HG03558 (cell line): Measurements from ENCODE around the gene KRT34.
"Not testable (repeated sequence)": the region's sequence is repeated elsewhere in the genome, so short reads cannot be mapped to it uniquely, and the experiment has no call there.

Experiments used
- ATAC-seq: cut with Tn5 transposase; IDR thresholded peaks from one replicate; pipeline ENCODE4 v1.9.1; 2021; ENCODE audit warnings: moderate number of reproducible peaks; ENCODE audit not compliant: unreplicated experiment; ENCODE audit errors: extremely low read depth

The KRT34 gene

GRCh38 chr17:41406205-41406604 is 24.1 kb upstream of the KRT34 start:
- ATAC-seq: no peak

DNA sequence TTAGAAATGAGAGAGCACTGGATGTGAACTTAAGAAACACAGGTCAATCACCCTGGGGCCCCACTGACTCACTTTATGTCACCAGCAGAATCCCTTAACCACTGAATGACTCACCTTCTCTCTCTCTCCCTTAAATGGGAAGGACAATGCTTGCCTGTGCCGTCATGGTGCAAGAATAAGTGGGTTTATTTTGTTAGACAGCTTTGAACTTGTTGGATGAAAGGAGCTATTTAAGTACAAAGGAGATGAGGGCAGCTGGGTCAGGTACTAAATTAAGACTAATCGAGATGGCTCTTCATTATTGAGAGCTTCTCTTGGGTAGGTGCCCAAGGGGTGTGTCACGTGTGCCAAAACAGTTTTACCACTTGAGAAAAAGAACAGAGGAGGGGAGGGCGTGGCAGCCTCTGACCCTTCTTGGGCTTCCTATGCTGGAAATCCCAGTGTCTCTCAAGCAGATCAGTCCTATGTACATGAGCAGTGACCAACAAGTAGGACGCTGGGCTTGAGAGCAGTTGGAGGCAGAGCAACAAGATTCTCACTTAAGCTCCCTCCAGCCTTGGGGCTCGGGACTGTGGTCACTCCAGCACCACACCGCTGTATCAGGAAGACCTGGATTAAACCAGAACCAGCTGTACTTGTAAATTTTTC is 22.0 kb upstream of the KRT34 start:
- no peak for ATAC-seq

DNA sequence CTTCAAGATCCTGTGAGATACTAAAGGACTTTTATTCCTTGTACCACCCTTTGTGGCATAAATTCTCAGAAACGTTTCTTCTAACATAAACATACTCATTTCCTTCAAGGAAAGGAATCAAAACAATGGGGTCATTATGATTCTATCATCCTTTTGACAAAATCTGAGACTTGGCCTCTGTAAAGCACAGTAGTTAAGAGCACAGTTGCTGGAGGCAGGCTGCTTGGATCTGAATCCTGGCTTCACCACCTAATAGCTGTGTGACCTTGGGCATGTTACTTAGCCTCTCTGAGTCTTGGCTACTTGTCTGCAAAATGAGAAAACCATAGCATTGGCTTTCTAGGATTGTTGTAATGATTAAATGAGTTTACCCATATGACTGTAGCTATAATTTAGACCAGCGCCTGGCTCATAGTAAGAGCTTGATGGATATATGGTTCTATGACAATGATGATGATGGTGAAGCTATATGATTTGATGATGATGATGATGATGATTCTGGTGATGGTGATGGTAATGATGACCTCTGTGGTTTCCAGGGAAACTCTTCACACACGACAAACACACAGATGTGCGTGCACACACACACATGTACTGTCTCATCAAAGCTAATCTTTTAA is 21.4 kb upstream of the KRT34 start:
- no peak for ATAC-seq

DNA sequence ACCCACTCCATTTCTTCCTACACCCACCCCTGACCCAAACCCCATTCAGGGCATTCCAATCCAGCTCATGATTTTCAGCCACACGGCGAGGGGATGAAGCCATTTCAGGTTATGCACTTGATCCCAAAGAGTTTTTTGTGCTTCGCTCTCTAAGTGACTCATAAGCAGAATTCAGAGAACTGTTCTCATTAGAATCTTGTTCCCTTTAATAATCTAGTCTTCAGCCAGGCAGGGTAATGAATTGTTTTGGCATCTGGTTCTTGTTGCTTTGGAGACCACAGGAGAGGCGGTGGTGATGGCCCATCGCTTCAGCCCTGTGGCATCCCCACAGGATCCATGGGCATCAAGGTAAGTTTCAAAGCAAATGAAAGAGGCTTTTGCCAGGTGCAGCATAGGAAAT is 20.1 kb upstream of the KRT34 start:
- no peak for ATAC-seq

- no peak for ATAC-seq
Observed at GRCh38 chr17:41396996-41397660, 15.0 kb upstream of the KRT34 start, which contains the start of gene KRT31. Gene KRT31 (minus strand): TSS chr17:41397608. CDS start chr17:41397539, 69 bp downstream.

DNA sequence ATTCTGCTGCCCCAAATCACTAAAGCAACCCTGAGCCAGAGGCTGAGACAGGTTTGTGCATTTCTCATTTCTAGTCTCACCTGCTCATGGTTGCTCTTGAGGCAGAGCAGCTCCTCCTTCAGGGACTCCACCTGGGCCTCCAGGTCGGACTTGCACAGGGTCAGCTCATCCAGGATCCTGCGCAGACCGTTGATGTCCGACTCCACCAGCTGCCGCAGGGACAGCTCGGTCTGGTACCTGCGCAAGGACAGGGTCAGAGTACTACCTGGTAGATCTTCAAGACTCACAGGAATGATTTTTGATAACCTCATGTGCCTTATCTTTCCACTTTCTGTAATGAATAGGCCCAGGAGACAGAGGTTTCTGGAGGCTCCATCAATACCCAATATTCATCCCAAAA is 14.2 kb upstream of the KRT34 start:
- ATAC-seq: no peak

DNA sequence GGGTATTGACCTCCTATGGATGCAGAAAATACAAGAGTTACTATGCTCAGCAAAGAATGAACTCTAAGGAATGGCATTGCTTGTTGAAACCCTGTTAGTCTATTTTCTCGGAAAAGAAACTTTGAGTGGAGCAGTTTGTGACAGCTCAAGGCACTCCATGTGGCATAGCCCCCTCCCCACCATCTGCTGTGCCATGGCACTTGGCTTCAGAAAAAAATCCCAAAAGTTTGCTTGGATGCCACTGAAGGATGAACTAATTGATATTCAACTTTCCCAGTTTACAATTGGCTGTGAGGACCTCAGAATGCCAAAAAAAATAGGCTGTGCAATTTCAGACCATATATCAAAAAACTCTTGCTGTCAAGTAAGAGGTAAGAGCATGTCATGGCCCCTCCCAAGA is 13.5 kb upstream of the KRT34 start:
- no peak for ATAC-seq

- not testable (repeated sequence) for ATAC-seq
Observed at GRCh38 chr17:41395044-41395443, 12.9 kb upstream of the KRT34 start.

DNA sequence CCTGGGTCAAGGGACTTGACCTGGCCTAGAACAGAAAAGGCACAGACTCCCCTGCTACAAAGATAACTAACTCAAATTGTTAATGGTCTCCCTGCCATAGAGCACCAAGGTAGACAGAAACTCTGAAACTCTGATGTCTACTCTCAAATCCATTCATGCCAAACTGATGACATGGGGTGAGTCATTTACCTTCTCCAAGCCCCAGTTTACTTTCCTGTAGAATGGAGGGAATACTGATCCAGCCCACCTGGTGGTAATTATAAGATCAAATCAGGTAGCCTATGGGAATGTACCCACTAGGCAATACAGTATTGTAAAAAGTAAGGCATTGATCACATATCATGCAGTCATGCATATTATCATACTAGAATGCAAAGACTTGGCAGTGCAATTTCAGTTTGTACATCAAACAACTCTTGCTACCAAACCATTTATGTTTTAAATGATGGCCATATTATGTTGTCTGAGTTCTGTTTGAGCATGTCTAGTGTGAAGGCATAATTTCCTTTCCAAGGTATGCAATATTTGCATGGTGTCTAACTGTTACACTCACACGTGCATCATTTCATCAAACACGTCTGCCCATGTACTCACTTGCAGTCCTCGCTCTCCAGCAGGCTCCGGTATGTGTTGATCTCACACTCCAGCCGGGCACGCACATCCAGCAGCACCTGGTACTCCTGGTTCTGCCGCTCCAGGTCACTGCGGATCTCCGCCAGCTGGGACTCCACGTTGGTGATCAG is 12.3 kb upstream of the KRT34 start:
- no peak for ATAC-seq

DNA sequence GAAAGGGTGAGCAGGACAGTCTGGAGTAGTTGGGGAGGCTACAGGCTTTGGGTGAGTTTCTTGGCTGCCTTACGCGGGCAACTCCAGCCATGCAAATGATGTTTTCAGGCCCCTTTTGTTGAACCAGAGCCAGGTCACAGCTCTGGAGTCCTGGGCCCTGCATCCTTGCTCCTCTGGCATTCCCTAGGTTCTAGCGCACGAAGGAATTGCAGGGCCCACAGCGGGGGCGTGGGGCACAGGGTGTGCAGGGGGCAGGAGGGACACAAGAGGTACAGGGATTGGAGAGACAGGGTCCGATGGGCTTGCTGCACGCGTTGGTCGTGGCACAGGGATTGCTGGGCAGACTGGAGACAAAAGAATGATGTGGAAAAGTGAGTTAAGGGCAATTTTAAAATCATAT is 11.7 kb upstream of the KRT34 start:
- no peak for ATAC-seq

- no peak for ATAC-seq
Observed at GRCh38 chr17:41393294-41393693, 11.2 kb upstream of the KRT34 start.

DNA sequence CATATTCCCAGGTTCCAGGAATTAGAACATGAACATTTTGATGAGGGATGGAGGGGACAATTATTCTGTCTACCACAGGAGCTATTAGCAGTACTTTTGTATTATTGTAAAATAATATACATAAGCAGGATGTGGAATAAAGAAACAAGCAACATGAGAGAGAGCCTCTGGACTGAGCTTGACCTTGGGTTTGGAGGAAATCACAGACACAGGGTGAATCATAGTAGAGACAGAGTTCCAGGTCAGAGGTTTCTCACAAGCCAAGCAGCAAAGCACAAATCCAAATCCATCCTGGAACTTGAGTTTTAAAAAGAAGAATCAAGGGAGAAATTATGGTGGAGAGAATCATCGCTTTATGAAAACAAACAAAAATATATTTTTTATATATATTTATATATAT is 10.2 kb upstream of the KRT34 start:
- ATAC-seq: no peak

- no peak for ATAC-seq
Observed at GRCh38 chr17:41391535-41391934, 9.4 kb upstream of the KRT34 start.

DNA sequence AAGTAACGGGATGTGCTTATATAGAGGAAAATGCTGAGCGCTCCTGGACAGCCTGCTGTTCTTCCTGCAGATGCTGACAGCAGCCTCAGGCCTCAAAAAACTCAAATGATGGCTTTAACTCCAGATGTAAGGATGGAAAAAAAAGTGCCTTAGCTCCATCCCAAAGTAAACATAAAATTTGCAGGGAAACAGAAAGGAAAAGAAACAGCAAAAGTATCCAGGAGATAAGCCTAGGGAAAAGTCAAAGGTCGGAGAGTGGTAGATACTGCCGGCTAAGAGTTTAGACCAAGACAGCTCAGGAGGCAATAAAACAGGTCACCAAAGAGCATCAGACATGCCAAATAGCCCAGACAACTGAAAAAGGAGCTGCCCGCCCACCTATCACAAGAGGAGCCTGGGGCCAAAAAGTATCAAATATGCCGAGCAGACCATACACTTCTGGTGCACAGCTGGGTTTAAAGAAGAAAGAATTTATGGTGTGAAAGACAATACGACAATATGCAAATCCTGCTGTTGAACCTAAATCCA is 8.4 kb upstream of the KRT34 start:
- no peak for ATAC-seq

GRCh38 chr17:41387670-41388069 is 5.6 kb upstream of the KRT34 start:
- ATAC-seq: no peak

DNA sequence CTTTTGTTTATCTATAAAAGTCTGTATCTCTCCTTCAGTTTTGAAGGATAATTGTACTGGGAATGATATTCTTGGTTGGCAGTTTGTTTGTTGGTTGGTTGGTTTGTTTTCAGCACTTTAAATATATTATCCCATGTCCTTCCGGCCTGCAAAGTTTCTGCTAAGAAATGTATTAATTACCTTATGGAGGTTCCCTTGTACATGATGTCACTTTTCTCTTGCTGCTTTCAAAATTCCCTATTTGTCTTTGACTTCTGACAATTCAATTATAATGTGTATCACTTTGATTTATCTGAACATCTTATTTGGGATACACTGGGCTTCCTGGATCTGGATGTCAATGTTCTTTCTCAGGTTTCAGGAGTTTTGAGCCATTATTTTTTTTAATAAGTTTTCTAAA is 4.1 kb upstream of the KRT34 start:
- no peak for ATAC-seq

DNA sequence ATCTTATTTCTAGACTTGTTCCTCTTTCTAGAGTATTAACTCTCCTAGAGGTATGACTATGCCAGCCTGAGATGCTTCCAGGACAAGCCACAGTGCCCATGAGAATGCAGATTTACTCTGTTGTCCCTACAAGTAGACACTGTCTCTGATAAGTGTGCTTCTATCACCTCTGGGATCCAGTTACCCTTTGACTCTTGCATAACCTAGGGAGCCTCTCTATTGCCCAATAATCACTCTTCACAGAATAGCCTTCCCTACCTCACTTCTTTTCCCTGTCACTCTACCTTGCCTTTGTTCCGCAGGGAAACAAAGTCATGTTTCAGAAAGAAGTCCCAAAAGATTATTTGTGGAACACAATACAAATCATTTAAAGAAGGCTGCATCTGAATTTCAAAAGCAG is 1.6 kb upstream of the KRT34 start:
- no peak for ATAC-seq

DNA sequence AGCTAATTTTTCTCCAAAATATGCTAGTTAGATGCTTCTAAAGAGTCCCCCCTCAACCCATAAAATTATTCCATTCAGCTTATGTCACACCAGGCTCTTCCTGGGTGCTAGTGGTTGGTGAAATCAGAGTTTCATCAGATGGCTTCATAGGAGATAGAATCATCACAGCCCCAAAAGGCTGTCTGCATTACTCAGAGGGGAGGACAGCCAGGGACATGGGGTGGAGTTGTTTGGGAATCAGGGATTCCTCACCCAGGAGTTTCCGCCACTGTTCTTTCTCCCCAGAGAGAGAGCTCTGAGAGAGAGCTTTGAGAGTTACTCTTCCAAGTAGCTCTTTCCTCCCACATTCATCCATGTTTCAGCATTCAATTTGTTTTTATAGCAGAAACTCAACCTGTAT is 288 bp upstream of the KRT34 start:
- no peak for ATAC-seq

- not testable (repeated sequence) for ATAC-seq
Observed at GRCh38 chr17:41380091-41380490, 2.0 kb downstream of the KRT34 start.

DNA sequence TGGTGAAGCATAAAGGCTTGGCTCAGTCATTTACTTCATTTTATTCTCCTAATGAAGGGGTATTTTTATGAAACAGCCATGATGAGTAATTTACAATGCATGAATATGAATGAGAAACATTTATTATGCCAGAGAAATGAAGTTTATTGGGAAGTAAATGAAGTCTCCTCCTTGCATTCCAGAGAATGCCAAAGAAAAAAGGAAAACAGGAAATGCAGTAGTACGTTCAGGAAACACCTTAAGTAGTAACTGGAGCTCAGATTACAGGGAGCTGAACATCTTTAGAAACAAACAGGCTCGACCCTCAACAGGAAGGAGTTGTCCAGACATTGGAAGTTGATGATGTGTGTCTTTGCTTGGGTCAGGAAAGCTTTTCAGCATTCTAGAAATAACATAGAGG is 4.6 kb downstream of the KRT34 start:
- no peak for ATAC-seq

- no peak for ATAC-seq
Observed at GRCh38 chr17:41369713-41370112, 12.4 kb downstream of the KRT34 start, which contains the start of gene KRT33B. Gene KRT33B (minus strand): TSS chr17:41369813. CDS start chr17:41369750, 63 bp downstream.
